GM21576 (cell line): Measurements from ENCODE around the gene FAM234A.

Source experiments
- ATAC-seq: cut with Tn5 transposase; IDR thresholded peaks from one replicate; pipeline ENCODE4 v1.9.1; 2021; ENCODE audit warnings: mild to moderate bottlenecking, moderate library complexity; ENCODE audit not compliant: unreplicated experiment

Gene FAM234A

GRCh38 chr16:280552-280951 is 45.9 kb downstream of the FAM234A start, which contains the start of gene ARHGDIG:
TSS of gene ARHGDIG (plus strand) at chr16:280591. CDS start at chr16:280681, 90 bp downstream.
- no peak for ATAC-seq

- ATAC-seq, result no peak
Observed at GRCh38 chr16:280991-281659, 46.5 kb downstream of the FAM234A start.

- no peak for ATAC-seq
Observed at GRCh38 chr16:281660-282255, 47.1 kb downstream of the FAM234A start.

GRCh38 chr16:282491-282890 is 47.9 kb downstream of the FAM234A start:
- no peak for ATAC-seq

- ATAC-seq, result no peak
Observed at GRCh38 chr16:283033-283805, 48.6 kb downstream of the FAM234A start, which contains the start of gene PDIA2. TSS of gene PDIA2 (plus strand) at chr16:283164. CDS start at chr16:283170, 6 bp downstream.

- no peak for ATAC-seq
Observed at GRCh38 chr16:284204-285120, 49.8 kb downstream of the FAM234A start.

GRCh38 chr16:285146-286055 is 50.8 kb downstream of the FAM234A start:
- ATAC-seq, result no peak

- ATAC-seq, result no peak
Observed at GRCh38 chr16:286491-287297, 52.1 kb downstream of the FAM234A start.

GRCh38 chr16:287298-287811 is 52.7 kb downstream of the FAM234A start:
- ATAC-seq, result no peak

GRCh38 chr16:287981-288920 is 53.6 kb downstream of the FAM234A start:
- no peak for ATAC-seq

GRCh38 chr16:289395-289997 is 54.9 kb downstream of the FAM234A start:
- ATAC-seq, result no peak

- ATAC-seq, result no peak
Observed at GRCh38 chr16:290015-290680, 55.5 kb downstream of the FAM234A start.

- no peak for ATAC-seq
Observed at GRCh38 chr16:290681-291405, 56.2 kb downstream of the FAM234A start.

- ATAC-seq, result no peak
Observed at GRCh38 chr16:291539-291938, 56.9 kb downstream of the FAM234A start.

GRCh38 chr16:293043-293775 is 58.6 kb downstream of the FAM234A start:
- no peak for ATAC-seq
